ENCODE results near the gene ICA1. TPM values are rescaled to one million over a fixed set of nuclear protein-coding genes. Genes with fewer than 3 reads are reported as not detected.
"Not testable (repeated sequence)": the region's sequence is repeated elsewhere in the genome, so short reads cannot be mapped to it uniquely, and the experiment has no call there.

Gene ICA1
- total RNA-seq, 1 donor, result 5.1 TPM

GRCh38 chr7:8113184-8113583 is 148.8 kb downstream of the ICA1 start:
- Histone ChIP-seq H3K4me3 (ENCODE audit: low read length) (no peak overlapping the region), H3K27me3 (ENCODE audit: insufficient read depth, low read length) (no peaks in the 10 kb centered on the region), H3K9me3 (ENCODE audit: low read depth, low read length) (no peaks in the 10 kb centered on the region), H3K4me1 (ENCODE audit: insufficient read depth, low read length) (peaks cover 25% of the 10 kb centered on the region)

- Histone ChIP-seq H3K4me1 (ENCODE audit: insufficient read depth, low read length) (peaks cover 25% of the 10 kb centered on the region), H3K9me3 (ENCODE audit: low read depth, low read length) (no peaks in the 10 kb centered on the region), H3K4me3 (ENCODE audit: low read length) (no peak overlapping the region), H3K27me3 (ENCODE audit: insufficient read depth, low read length) (no peaks in the 10 kb centered on the region)
These were observed 149.3 kb downstream of the ICA1 start for GRCh38 chr7:8112685-8113084.

GRCh38 chr7:8111282-8111960 is 150.5 kb downstream of the ICA1 start:
- Histone ChIP-seq H3K4me1 (ENCODE audit: insufficient read depth, low read length) (peaks cover 25% of the 10 kb centered on the region), H3K4me3 (ENCODE audit: low read length) (no peak overlapping the region), H3K27me3 (ENCODE audit: insufficient read depth, low read length) (no peaks in the 10 kb centered on the region), H3K9me3 (ENCODE audit: low read depth, low read length) (no peaks in the 10 kb centered on the region)

GRCh38 chr7:8109196-8110022 is 152.6 kb downstream of the ICA1 start:
- peaks cover 20% of the 10 kb centered on the region for H3K4me1 ChIP-seq (ENCODE audit: insufficient read depth, low read length)
- no peaks in the 10 kb centered on the region for H3K9me3 ChIP-seq (ENCODE audit: low read depth, low read length)
- no peaks in the 10 kb centered on the region for H3K27me3 ChIP-seq (ENCODE audit: insufficient read depth, low read length)

GRCh38 chr7:8105449-8106095 is 156.4 kb downstream of the ICA1 start:
- H3K27me3 ChIP-seq (ENCODE audit: insufficient read depth, low read length), result no peaks in the 10 kb centered on the region
- H3K9me3 ChIP-seq (ENCODE audit: low read depth, low read length), result no peaks in the 10 kb centered on the region
- H3K4me3 ChIP-seq (ENCODE audit: low read length), result no peak overlapping the region
- peaks cover 12% of the 10 kb centered on the region for H3K4me1 ChIP-seq (ENCODE audit: insufficient read depth, low read length)

More at GRCh38 chr7:8109196-8110022, 152.6 kb downstream of the ICA1 start:
- H3K4me3 ChIP-seq (ENCODE audit: low read length), result no peak overlapping the region

GRCh38 chr7:8103282-8103681 is 158.7 kb downstream of the ICA1 start:
- H3K27me3 ChIP-seq (ENCODE audit: insufficient read depth, low read length), result no peaks in the 10 kb centered on the region
- H3K9me3 ChIP-seq (ENCODE audit: low read depth, low read length), result no peaks in the 10 kb centered on the region
- H3K4me1 ChIP-seq (ENCODE audit: insufficient read depth, low read length), result peaks cover 12% of the 10 kb centered on the region
- no peak overlapping the region for H3K4me3 ChIP-seq (ENCODE audit: low read length)

GRCh38 chr7:8101292-8101691 is 160.7 kb downstream of the ICA1 start:
- peaks cover 12% of the 10 kb centered on the region for H3K4me1 ChIP-seq (ENCODE audit: insufficient read depth, low read length)
- H3K9me3 ChIP-seq (ENCODE audit: low read depth, low read length); H3K4me3 ChIP-seq (ENCODE audit: low read length); H3K27me3 ChIP-seq (ENCODE audit: insufficient read depth, low read length): not testable (repeated sequence)

GRCh38 chr7:8094164-8095140 is 167.5 kb downstream of the ICA1 start:
- no peak overlapping the region for H3K4me3 ChIP-seq (ENCODE audit: low read length)
- H3K9me3 ChIP-seq (ENCODE audit: low read depth, low read length), result no peaks in the 10 kb centered on the region
- H3K27me3 ChIP-seq (ENCODE audit: insufficient read depth, low read length), result no peaks in the 10 kb centered on the region
- no peaks in the 10 kb centered on the region for H3K4me1 ChIP-seq (ENCODE audit: insufficient read depth, low read length)

- H3K9me3 ChIP-seq (ENCODE audit: low read depth, low read length), result no peaks in the 10 kb centered on the region
- no peaks in the 10 kb centered on the region for H3K4me1 ChIP-seq (ENCODE audit: insufficient read depth, low read length)
- no peaks in the 10 kb centered on the region for H3K27me3 ChIP-seq (ENCODE audit: insufficient read depth, low read length)
- H3K4me3 ChIP-seq (ENCODE audit: low read length), result no peak overlapping the region
These were observed 169.8 kb downstream of the ICA1 start for GRCh38 chr7:8092140-8092539.

- H3K4me3 ChIP-seq (ENCODE audit: low read length), result no peak overlapping the region
- H3K27me3 ChIP-seq (ENCODE audit: insufficient read depth, low read length), result no peaks in the 10 kb centered on the region
- H3K9me3 ChIP-seq (ENCODE audit: low read depth, low read length), result no peaks in the 10 kb centered on the region
- no peaks in the 10 kb centered on the region for H3K4me1 ChIP-seq (ENCODE audit: insufficient read depth, low read length)
These were observed 172.8 kb downstream of the ICA1 start for GRCh38 chr7:8089036-8089780.

- no peaks in the 10 kb centered on the region for H3K27me3 ChIP-seq (ENCODE audit: insufficient read depth, low read length)
- H3K4me3 ChIP-seq (ENCODE audit: low read length), result no peak overlapping the region
- H3K4me1 ChIP-seq (ENCODE audit: insufficient read depth, low read length), result no peaks in the 10 kb centered on the region
- H3K9me3 ChIP-seq (ENCODE audit: low read depth, low read length), result no peaks in the 10 kb centered on the region
These were observed 175.7 kb downstream of the ICA1 start for GRCh38 chr7:8086239-8086638.

GRCh38 chr7:8085420-8085819 is 176.5 kb downstream of the ICA1 start:
- no peaks in the 10 kb centered on the region for H3K9me3 ChIP-seq (ENCODE audit: low read depth, low read length)
- no peaks in the 10 kb centered on the region for H3K4me1 ChIP-seq (ENCODE audit: insufficient read depth, low read length)
- no peaks in the 10 kb centered on the region for H3K27me3 ChIP-seq (ENCODE audit: insufficient read depth, low read length)
- H3K4me3 ChIP-seq (ENCODE audit: low read length), result no peak overlapping the region

- Histone ChIP-seq H3K4me3 (ENCODE audit: low read length) (no peak overlapping the region), H3K27me3 (ENCODE audit: insufficient read depth, low read length) (no peaks in the 10 kb centered on the region), H3K9me3 (ENCODE audit: low read depth, low read length) (no peaks in the 10 kb centered on the region), H3K4me1 (ENCODE audit: insufficient read depth, low read length) (no peaks in the 10 kb centered on the region)
These were observed 177.1 kb downstream of the ICA1 start for GRCh38 chr7:8084836-8085235.

- H3K27me3 ChIP-seq (ENCODE audit: insufficient read depth, low read length), result no peaks in the 10 kb centered on the region
- no peaks in the 10 kb centered on the region for H3K4me1 ChIP-seq (ENCODE audit: insufficient read depth, low read length)
- H3K9me3 ChIP-seq (ENCODE audit: low read depth, low read length), result no peaks in the 10 kb centered on the region
- no peak overlapping the region for H3K4me3 ChIP-seq (ENCODE audit: low read length)
These were observed 179.2 kb downstream of the ICA1 start for GRCh38 chr7:8082762-8083161.
